Mesothelial cell of epicardium (in vitro differentiated cells): Measurements from ENCODE around the gene FSIP1. TPM values are rescaled to one million over a fixed set of nuclear protein-coding genes. Genes with fewer than 3 reads are reported as not detected.
A peak's percentile ranks its signal among the peaks of the same experiment; 100 is the strongest.

Experiments used
- DNase-seq, 2 experiments: peaks; one replicate each; pipeline ENCODE4 v3.0.0; 2021; ENCODE audit warnings: low spot score in 2 of 2; ENCODE audit not compliant: unreplicated experiment in 2 of 2
- H3K27ac Mint-ChIP-seq: 2 replicates; pipeline ENCODE4 v1.8.0; 2021; ENCODE audit warnings: mixed read lengths
- H3K27me3 Mint-ChIP-seq: 2 replicates; pipeline ENCODE4 v1.8.0; 2021; ENCODE audit warnings: low read depth, mixed read lengths
- H3K36me3 Mint-ChIP-seq: 2 replicates; pipeline ENCODE4 v1.8.0; 2021; ENCODE audit warnings: mixed read lengths
- H3K4me1 Mint-ChIP-seq: 2 replicates; pipeline ENCODE4 v1.8.0; 2021; ENCODE audit warnings: mixed read lengths
- H3K4me3 Mint-ChIP-seq: 2 replicates; pipeline ENCODE4 v1.8.0; 2021; ENCODE audit warnings: mild to moderate bottlenecking, moderate library complexity, mixed read lengths
- H3K9me3 Mint-ChIP-seq: 2 replicates; pipeline ENCODE4 v1.8.0; 2021; ENCODE audit warnings: mixed read lengths
- CTCF ChIP-seq: fragments of 200-600 bp; sonication (generic); IDR thresholded peaks from one replicate; pipeline ENCODE4 v1.5.0; 2021; ENCODE audit warnings: antibody characterized with exemption; ENCODE audit not compliant: unreplicated experiment
- total RNA-seq: library from RNA; stranded (reverse); gene quantifications from 3 replicates; pipeline ENCODE4 v1.2.1, GENCODE V29; 2021

The FSIP1 gene
- total RNA-seq, 1 donor from 2014 or later: 0.74 TPM

- no peaks in the 10 kb centered on the region for H3K27me3 Mint-ChIP-seq
- DNase-seq: no peak
- no peak overlapping the region for H3K27ac Mint-ChIP-seq
- no peaks in the 10 kb centered on the region for H3K9me3 Mint-ChIP-seq
- no peak overlapping the region for H3K4me3 Mint-ChIP-seq
- peaks cover 27% of the 10 kb centered on the region for H3K4me1 Mint-ChIP-seq
- peaks cover 41% of the 10 kb centered on the region for H3K36me3 Mint-ChIP-seq
- TF ChIP-seq CTCF: no peak
Observed at GRCh38 chr15:39584662-39585388, 197.8 kb downstream of the FSIP1 start.

- H3K9me3 Mint-ChIP-seq: no peaks in the 10 kb centered on the region
- no peak for DNase-seq
- peaks cover 38% of the 10 kb centered on the region for H3K36me3 Mint-ChIP-seq
- H3K4me1 Mint-ChIP-seq: peaks cover 32% of the 10 kb centered on the region
- H3K27me3 Mint-ChIP-seq: no peaks in the 10 kb centered on the region
- no peak for TF ChIP-seq CTCF
- peak overlapping the region; percentile 81 for H3K4me3 Mint-ChIP-seq
- no peak overlapping the region for H3K27ac Mint-ChIP-seq
Observed at GRCh38 chr15:39584266-39584659, 198.4 kb downstream of the FSIP1 start.

- H3K9me3 Mint-ChIP-seq: no peaks in the 10 kb centered on the region
- peaks cover 33% of the 10 kb centered on the region for H3K36me3 Mint-ChIP-seq
- no peaks in the 10 kb centered on the region for H3K27me3 Mint-ChIP-seq
- peak overlapping the region; percentile 81 for H3K4me3 Mint-ChIP-seq
- H3K27ac Mint-ChIP-seq: no peak overlapping the region
- TF ChIP-seq CTCF: peak; percentile 7
- DNase-seq: no peak
- H3K4me1 Mint-ChIP-seq: peaks cover 38% of the 10 kb centered on the region
Observed at GRCh38 chr15:39583596-39584265, 198.9 kb downstream of the FSIP1 start.

- Mint-ChIP-seq H3K4me3 (peak overlapping the region; percentile 81), H3K36me3 (peaks cover 32% of the 10 kb centered on the region), H3K9me3 (no peaks in the 10 kb centered on the region), H3K4me1 (peaks cover 43% of the 10 kb centered on the region), H3K27ac (no peak overlapping the region), H3K27me3 (no peaks in the 10 kb centered on the region)
- DNase-seq: no peak
- TF ChIP-seq CTCF: peak; percentile 27
Observed at GRCh38 chr15:39582977-39583595, 199.6 kb downstream of the FSIP1 start.

GRCh38 chr15:39582286-39582976 is 200.2 kb downstream of the FSIP1 start:
- Mint-ChIP-seq H3K4me3 (peak overlapping the region; percentile 81), H3K4me1 (peaks cover 45% of the 10 kb centered on the region), H3K27ac (no peak overlapping the region), H3K27me3 (no peaks in the 10 kb centered on the region), H3K36me3 (peaks cover 28% of the 10 kb centered on the region), H3K9me3 (no peaks in the 10 kb centered on the region)
- DNase-seq: no peak
- TF ChIP-seq CTCF: no peak
